Gastrocnemius medialis (tissue), 4 donors: ENCODE results near the gene VIL1.

Experiments
- POLR2A ChIP-seq, 2 donors: fragments of 450-650 bp; IDR thresholded peaks; one replicate each; pipeline ENCODE4 v1.6.1; 2017; ENCODE audit warnings: antibody characterized with exemption in 2 of 2, mild to moderate bottlenecking in 2 of 2, moderate library complexity in 2 of 2
- TF ChIP-seq, protein P1 (sequence below), 5 experiments: fragments of 450-650 bp in 3 of 5; fragments of 200-600 bp in 2 of 5; sonication (generic) in 2 of 5; IDR thresholded peaks in 4 of 5; conservative IDR thresholded peaks in 1 of 5; 1 replicate in 4 of 5; 2 replicates in 1 of 5; pipeline ENCODE4 v1.5.1; 2016 to 2019; ENCODE audit warnings: antibody characterized with exemption in 5 of 5, mild to moderate bottlenecking in 3 of 5, moderate library complexity in 3 of 5

GRCh38 chr2:218452079-218452478 is 33.2 kb downstream of the VIL1 start:
- TF ChIP-seq, protein P1, sequence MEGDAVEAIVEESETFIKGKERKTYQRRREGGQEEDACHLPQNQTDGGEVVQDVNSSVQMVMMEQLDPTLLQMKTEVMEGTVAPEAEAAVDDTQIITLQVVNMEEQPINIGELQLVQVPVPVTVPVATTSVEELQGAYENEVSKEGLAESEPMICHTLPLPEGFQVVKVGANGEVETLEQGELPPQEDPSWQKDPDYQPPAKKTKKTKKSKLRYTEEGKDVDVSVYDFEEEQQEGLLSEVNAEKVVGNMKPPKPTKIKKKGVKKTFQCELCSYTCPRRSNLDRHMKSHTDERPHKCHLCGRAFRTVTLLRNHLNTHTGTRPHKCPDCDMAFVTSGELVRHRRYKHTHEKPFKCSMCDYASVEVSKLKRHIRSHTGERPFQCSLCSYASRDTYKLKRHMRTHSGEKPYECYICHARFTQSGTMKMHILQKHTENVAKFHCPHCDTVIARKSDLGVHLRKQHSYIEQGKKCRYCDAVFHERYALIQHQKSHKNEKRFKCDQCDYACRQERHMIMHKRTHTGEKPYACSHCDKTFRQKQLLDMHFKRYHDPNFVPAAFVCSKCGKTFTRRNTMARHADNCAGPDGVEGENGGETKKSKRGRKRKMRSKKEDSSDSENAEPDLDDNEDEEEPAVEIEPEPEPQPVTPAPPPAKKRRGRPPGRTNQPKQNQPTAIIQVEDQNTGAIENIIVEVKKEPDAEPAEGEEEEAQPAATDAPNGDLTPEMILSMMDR (IDR thresholded peaks at IDR 0.05 in 4 of 5, conservative IDR thresholded peaks at IDR 0.05 in 1 of 5), result no peak
- TF ChIP-seq POLR2A (IDR thresholded peaks at IDR 0.05), result no peak
